ENCODE results near the gene HEATR5B. TPM values are rescaled to one million over a fixed set of nuclear protein-coding genes. Genes with fewer than 3 reads are reported as not detected.

The HEATR5B gene
- total and polyA plus RNA-seq, 11 donors: 6.7 to 22.8 (median 17.9) TPM

Other genes starting within 250 kb of the HEATR5B start
- gene STRN, start 117.8 kb downstream of the HEATR5B start, total RNA-seq: 100 to 1,000 TPM in 1 of 9 donors, 10 to 100 TPM in 8; 39.6 to 101 (median 62.8) TPM
- 10 to 100 TPM in 1 of 2 donors, 1 to 10 TPM in 1; 9.2 to 39.7 TPM for gene STRN, start 117.8 kb downstream of the HEATR5B start, polyA plus RNA-seq
- 1 to 10 TPM; 3.2 to 9.4 (median 5.6) TPM for gene GPATCH11, start 146 bp upstream of the HEATR5B start, total RNA-seq
- gene GPATCH11, start 146 bp upstream of the HEATR5B start, polyA plus RNA-seq: 1 to 10 TPM; 3.4 to 4.7 TPM
- 10 to 100 TPM; 12.5 to 38.2 (median 19.6) TPM for gene EIF2AK2, start 72.6 kb upstream of the HEATR5B start, total RNA-seq
- 1 to 10 TPM; 4.9 to 5.0 TPM for gene EIF2AK2, start 72.6 kb upstream of the HEATR5B start, polyA plus RNA-seq
- not detected for gene SULT6B1, start 104.3 kb upstream of the HEATR5B start, total RNA-seq
- not detected for gene SULT6B1, start 104.3 kb upstream of the HEATR5B start, polyA plus RNA-seq
- 10 to 100 TPM; 32.1 to 64.1 (median 54.2) TPM for gene CEBPZOS, start 112.1 kb upstream of the HEATR5B start, total RNA-seq
- 100 to 1,000 TPM in 1 of 2 donors, 10 to 100 TPM in 1; 35.1 to 118 TPM for gene CEBPZOS, start 112.1 kb upstream of the HEATR5B start, polyA plus RNA-seq
- gene CEBPZ, start 147.2 kb upstream of the HEATR5B start, total RNA-seq: 10 to 100 TPM; 17.4 to 31.5 (median 25.3) TPM
- gene CEBPZ, start 147.2 kb upstream of the HEATR5B start, polyA plus RNA-seq: 10 to 100 TPM; 34.6 to 50.9 TPM
- gene NDUFAF7, start 147.3 kb upstream of the HEATR5B start, total RNA-seq: 10 to 100 TPM; 15.8 to 33.0 (median 22.2) TPM
- 10 to 100 TPM; 18.6 to 19.5 TPM for gene NDUFAF7, start 147.3 kb upstream of the HEATR5B start, polyA plus RNA-seq
- gene PRKD3, start 240.5 kb upstream of the HEATR5B start, total RNA-seq: 10 to 100 TPM in 8 of 9 donors, 1 to 10 TPM in 1; 9.6 to 24.5 (median 12.5) TPM
- gene PRKD3, start 240.5 kb upstream of the HEATR5B start, polyA plus RNA-seq: 1 to 10 TPM; 3.4 to 7.6 TPM